GM19043 (cell line): Measurements from ENCODE around the gene RIBC2.
"Not testable (repeated sequence)": the region's sequence is repeated elsewhere in the genome, so short reads cannot be mapped to it uniquely, and the experiment has no call there.

Experiments used
- ATAC-seq: cut with Tn5 transposase; IDR thresholded peaks from one replicate; pipeline ENCODE4 v1.9.1; 2021; ENCODE audit warnings: low read depth; ENCODE audit not compliant: unreplicated experiment

RIBC2 gene, protein sequence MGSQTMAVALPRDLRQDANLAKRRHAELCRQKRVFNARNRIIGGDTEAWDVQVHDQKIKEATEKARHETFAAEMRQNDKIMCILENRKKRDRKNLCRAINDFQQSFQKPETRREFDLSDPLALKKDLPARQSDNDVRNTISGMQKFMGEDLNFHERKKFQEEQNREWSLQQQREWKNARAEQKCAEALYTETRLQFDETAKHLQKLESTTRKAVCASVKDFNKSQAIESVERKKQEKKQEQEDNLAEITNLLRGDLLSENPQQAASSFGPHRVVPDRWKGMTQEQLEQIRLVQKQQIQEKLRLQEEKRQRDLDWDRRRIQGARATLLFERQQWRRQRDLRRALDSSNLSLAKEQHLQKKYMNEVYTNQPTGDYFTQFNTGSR

DNA sequence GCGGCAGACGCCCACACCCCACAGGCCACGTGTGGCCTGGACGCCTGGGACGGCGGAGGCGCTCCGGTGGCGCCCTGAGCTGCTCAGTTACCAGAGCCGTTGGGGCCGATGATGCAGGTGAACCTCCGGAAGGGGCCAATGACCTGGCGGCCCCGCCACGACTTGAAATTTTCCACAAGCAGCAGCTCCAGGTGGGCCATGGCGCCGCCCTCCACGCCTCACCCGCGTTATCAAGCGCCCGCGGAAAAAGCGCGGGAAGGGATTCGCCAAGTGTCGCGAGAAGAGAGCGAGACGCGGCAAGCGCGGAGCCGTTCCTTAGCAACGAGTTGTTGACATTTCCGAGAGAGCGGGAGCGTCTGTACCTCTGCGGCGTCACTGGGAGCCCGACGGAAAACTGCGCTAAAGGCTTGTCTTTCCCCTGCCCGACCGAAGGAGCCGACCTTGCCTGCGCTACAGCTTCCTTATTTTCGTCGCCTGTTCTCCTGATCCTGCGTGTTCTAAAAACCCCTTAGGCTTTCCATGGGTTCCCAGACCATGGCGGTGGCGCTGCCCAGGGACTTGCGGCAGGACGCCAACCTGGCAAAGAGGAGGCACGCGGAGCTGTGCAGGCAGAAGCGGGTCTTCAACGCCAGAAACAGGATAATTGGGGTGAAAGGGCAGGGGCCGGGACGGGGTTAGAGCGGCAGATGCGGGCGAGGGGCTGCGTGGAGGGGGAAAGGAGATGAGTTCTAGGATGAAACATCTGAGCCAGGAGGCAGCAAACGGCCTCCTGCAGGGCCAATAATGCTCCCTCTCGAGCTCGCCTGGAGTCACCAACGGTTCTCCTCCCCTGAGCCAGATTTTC is at the start of gene RIBC2, which contains the start of gene SMC1B:
Gene RIBC2, plus strand, starts transcription at position 326 of the 844 bp plus-strand sequence. Its CDS starts 194 bp downstream, at position 520.
Gene SMC1B, minus strand, starts transcription at position 232 of the 844 bp plus-strand sequence. Its CDS starts 32 bp downstream, at position 200.
- ATAC-seq: no peak

DNA sequence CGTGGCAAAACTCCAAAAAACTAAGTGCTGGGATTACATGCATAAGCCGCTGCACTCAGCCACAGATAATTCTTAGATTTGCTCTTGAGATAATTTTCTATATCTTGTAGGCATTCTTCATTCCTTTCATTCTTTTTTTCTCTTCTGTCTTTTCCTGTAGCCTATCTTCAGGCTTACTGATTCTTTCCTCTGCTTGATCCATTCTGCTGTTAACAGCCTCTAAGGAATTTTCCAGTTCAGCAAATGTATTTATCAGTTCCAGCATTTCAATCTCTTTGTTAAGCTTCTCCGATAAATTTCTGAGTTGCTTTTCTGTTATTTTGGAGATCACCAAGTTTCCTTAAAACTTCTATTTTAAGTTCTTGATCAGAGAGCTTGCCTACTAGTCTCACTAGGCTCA is 46.8 kb upstream of the RIBC2 start:
- ATAC-seq: no peak

DNA sequence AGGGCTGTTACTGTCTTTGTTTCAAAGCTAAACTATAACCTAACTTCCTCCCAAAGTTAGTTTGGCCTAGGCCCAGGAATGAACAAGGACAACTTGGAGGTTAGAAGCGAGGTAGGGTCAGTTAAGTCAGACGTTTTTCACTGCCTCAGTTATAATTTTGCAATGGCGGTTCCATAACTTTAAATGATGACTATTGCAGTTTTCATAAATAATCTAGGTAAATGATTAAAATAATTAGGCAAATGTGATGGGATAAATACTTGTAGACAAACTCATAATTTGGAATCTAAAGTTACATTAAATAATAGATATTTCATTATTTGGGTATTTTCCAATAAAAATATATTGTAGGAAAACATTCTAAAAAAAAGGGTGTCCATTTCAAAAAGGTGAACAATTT is 39.9 kb upstream of the RIBC2 start:
- not testable (repeated sequence) for ATAC-seq

DNA sequence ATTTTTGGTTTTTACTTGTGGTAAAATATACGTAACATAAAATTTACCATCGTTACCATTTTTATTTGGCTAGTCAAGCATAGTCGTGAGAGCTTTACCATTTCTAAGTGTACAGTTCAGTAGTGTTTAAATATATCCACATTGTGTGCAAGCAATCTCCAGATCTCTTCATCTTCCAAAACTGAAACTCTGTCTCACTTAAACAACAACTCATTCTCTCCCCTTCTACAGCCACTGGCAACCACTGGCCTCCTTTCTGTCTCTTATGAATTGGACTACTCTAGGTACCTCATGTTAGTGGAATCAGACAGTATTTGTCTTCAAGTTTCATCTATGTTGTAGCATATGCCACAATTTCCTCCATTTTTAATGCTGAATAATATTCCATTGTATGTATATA is 37.5 kb upstream of the RIBC2 start:
- no peak for ATAC-seq

DNA sequence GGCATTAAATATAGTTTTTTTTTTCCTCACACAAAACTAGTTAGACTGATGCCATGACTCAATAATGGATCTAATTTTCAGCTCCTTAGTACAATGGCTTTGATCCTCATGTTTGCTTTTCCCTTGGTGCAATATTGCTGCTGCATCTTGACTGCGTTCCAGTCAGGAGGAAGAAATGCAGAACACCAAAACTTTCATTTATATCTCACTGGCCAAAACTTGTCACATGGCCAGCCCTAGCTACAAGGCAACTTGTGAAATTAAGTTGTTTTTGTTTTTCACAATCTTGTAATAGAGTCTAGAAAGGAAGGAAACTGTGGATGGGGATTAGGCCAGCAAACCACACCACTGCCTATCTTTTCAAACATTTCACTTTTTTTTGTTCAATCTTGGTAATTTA is 36.8 kb upstream of the RIBC2 start:
- no peak for ATAC-seq

DNA sequence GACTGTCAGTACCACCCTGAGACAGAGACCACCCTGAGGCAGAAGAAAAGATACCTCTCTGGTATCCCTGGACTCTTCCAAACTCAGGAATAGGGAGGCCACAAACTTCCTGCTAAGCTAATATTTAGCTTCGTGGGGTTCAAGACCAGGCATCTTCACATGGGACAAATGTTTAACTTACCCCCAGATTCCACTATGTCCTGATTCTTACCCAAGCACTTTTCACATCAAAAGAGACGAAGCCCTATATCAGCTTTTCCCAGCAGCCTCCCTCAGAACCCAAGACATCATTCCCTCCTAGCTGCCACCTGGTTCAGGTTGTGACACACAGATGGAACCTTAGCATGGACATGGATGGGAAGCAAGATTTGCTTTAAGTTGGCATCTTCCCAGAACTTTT is 32.1 kb upstream of the RIBC2 start:
- ATAC-seq: no peak

DNA sequence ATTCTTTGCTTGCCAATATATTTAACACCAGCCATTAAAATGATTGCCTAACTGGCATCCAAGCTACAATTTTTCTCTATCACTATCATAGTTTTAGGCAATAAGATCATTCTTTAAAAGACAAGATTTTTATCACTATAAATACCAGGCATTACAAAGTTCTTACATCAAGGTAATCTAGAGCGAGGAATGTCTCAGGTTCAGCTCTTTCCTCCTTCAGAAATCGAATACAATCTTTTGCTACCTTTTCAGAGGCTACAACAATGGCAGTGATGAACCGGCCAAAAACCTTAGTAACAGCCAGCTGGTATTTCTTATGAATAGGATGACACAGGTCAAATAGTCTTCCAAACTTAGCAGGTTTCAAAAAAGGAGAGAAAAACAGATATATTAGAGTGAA is 23.9 kb upstream of the RIBC2 start:
- no peak for ATAC-seq

DNA sequence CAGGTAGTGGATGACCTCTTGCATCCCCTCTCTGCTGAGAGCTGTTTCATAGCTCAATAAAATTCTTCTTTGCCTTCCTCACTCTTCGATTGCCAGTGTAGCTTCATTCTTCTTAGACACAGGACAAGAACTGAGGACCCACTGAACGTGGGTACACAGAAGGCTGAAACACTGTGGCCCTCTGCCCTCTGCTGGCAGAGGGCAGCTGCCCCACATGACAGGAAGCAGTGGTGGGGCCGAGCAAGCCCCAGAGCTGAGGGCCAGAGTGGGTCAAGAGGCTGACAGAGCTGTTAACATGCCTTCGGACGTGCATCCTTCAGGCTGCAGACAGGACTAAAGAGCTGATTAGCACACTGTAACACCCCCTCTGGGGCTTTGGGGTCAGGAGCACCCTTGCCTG is 15.7 kb upstream of the RIBC2 start:
- ATAC-seq: no peak

DNA sequence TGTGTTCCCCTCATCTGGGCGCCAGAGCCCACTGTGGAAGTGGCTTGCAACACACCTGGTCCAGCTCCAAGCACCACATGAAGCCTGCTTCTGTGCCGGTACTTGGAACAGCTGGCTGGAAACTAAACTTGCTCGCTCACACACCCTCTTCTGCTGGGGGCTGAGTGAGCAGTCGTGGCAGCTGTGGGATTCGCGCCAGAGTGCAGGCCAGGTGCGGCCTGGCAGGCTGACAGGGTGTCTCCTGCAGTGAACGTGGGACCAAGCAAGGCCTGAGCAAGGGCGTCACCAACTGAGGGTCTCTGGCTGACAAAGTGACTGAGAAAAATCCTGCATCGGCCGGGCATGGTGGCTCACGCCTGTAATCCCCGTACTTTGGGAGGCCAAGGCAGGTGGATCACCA is 15.3 kb upstream of the RIBC2 start:
- no peak for ATAC-seq

DNA sequence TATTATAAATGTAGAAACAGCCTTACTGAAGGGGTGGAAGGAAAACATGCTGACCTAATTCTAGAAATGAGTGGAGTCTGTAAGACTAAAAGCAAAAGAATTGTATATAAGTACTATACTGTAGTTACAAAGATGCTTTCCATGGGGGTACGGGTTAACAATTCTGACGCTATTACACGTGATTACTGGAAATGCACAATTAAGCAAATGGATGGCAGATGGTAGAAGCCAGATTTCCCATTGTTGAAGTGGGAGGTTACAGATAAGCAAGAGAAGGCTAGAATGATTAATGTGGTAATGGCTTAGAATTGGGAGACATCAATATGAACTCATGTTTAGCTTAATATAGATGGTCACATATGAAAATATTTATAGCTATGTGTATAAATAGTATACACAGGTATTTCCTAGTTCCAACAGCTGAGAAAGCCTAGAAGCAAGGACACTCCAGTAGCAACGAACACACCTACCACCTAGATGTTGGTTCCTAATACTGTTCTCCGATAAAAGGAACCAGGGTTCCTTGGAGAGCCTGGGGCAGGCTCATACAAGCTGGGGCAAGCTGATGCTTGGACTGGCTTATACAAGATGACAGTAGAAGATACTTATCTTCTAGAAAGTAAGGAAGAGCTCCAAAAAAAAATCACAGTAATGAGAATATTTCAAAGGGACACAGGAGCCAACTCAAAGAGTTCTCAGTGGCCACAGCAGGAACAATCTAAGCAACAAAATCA is 13.6 kb upstream of the RIBC2 start:
- no peak for ATAC-seq

DNA sequence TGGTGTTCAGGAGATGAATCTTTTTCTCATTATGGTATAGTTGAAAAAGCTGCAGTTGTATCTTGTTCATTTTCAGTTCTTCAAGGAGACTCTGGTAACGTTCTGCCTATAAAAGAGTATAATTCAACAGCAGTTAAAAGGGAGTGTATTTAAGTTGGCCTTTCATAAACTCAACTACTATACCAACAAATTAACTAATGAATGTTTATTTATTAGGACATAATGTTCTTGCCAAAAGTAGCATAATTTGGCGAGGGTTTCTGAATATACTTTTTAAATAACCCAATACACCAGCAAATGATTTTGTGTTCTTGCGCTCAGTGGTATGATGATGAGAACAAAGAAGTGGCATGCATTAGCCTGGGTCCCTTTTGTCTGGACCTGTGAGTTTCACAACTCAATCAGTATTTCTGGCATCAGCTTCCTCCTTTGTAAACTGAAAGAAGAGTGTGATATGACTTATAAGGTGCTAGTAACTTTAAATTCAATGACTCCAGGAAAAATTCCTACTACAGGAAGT is 11.0 kb upstream of the RIBC2 start:
- no peak for ATAC-seq

DNA sequence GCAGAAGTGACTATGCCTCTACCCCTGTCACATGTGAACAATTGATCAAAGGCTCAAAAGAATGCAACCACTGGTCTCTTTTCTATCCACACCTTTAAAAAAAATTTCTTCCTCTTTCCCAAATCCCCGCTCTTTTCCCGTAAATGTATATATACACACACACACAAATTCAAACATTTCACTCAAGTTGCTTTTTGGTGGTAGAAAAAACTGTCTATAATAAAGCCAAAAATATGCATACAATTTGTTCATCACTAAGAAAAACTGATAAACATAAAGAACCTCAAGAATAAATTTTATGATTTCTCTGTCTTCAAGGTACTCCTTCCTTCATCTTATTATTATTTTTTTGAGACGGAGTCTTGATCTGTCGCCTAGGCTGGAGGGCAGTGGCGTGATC is 5.7 kb upstream of the RIBC2 start:
- ATAC-seq: no peak

DNA sequence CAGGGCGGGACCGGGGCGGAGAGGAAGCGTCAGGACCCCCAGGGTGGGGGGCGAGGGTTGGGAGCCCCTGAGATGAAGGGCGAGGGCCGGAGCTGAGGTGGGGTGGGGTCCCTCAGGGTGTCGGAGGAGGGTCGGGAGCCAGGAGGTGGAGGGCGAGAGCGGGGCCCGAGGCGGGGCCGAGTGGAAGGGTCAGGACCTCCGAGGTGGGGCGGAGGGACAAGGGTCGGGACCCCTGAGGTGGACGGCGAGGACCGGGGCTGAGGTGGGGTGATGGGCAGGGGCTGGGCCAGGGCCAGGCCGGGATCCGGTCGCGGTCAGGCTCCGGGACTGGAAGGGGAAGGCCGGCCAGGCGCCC is 503 bp upstream of the RIBC2 start:
- no peak for ATAC-seq

DNA sequence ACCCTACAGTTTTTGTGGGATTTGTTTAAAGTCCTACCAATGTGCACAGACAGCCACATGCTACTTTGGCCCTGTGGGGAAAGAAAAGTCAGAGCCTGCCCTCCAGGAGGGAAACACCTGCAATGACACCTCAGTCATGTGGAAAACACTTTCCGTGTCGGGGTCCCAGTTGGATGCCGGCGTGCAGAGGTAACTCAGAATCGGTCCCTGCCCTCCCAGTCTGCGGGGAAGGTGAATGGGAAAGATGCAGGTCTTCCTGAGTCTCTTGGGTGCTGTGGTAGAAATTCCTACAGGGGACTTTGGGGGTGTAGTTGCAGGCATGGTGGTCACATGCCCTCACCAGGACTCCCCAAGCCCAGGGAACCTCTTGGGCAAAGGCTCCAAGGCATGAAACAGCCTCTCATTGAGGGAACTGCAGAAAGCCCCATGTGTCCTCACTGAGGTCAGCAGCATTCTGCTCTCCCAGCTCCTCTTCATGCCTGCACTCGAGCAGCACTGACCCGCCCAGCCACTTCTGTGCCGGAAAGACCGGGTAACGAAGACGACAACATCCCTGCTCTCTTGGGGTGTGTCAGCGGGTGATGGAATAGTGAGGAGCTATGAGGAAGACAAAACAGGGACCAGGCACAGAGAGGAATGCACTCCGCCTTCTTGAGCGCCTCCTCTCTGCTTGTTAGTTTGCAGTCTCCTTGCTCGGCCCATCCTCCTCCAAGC is 4.7 kb downstream of the RIBC2 start:
- ATAC-seq: no peak

DNA sequence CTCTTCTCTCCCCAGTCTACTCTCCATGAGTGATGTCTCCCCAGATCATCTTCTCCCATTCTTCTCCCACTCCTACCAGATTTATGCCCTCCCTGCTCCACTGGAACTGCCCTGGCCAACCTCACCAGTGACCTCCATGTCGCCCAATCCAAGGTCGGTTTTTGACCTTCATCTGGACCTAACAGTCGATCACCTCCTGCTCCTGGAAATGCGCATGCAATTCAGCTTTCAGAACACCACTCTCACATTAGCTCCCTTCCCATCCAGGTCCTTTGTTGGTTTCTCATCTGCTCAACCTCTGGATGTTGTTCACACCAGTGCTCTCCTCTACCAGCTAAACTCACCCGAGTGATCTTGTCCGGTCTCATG is 5.3 kb downstream of the RIBC2 start:
- ATAC-seq: no peak

DNA sequence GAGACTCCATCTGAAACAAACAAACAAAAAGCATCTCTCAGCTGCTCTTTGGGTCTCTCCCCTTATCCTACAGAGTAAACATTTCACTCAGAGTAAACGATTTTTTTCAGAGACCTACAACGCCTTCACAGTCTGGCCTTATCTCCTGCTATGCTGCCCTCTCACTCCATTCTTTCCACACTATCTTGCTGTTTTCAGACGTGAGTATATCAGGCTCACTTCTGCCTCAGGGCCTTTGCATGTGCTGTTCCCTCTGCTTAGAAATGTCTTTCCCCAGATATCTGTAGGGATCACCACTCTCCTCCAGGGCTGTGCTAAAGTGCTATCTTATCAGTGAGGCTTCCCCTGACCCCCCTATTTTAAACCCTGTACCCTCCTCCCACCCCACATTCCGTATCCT is 6.5 kb downstream of the RIBC2 start:
- no peak for ATAC-seq

DNA sequence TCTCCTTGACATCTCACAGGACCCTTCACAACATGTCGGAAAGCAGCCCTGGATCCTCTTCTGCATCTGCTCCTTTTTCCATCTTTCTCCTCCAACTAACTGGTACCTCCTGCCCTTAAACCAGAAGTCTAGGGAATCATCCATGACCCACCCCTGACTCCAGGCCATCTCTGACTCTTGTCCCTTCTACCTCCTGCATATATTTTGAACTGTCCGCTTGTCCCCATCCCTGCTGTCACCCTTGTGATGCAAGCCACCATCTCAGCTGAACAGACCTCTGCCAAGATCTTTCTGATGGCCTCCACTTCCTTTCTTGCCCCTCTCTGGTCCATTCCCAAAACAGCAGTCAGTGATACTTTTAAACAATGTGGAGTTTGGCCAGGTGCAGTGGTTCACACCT is 7.0 kb downstream of the RIBC2 start:
- no peak for ATAC-seq

DNA sequence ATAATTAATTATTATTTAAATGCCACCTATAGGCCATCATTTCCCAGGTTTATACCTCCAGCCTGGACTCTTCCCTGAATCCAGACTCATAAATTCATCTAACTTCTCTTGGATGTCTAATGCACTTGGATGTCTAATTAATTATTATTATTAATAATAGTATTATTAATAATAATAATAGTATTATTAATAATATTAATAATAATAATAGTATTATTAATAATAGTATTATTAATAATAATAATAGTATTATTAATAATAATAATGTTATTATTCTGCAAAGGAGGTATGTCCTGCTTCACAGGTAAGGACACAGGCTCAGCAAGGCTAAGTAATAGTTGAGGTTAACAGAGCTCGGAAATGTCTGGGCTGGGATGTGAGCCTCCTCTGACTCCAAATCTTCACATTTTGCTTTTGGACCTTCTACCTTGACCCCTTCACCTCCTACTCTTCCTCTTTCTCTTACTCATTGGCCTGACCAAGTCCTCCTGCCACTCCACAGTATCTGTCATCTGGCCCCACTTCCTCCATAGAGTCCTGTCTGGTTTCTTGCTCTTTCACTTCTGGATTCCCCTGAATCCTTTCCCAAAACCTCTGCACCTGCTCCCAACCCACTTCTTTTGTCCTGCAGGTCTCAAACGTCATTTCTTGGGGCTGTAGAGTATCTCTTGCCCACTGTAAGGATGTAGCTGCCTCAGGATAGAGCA is 8.0 kb downstream of the RIBC2 start:
- ATAC-seq: no peak

DNA sequence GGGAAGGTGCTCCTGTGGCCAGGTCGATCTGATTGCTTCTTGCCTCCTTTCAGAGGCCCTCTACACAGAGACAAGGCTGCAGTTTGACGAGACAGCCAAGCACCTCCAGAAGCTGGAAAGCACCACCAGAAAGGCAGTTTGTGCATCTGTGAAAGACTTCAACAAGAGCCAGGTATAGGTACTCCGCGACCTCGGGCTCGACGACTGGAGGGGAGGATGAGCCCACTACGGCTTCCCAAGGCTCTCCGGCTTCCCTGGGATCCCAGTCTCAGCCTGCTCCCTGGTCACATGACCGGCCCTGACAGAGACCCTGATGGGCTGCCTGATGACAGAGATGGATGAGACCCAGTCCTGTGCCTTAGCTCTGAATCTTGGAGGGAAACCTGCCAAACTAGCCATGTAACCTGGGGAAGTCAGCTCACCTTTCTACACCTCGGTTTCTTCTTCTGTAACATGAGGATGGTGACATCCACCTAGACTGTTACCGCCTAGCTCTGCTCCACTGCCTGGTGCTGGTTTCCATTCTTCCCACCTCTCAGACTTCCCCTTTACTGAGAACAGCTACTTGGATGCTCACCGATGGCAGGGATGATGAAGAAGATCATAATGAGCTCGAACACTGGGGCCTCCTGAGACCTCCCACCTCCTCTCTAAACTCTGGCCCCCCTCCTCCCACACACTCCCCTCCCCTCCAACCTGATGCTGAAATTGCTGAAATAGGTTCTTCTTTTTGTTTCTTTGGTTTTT is 8.9 kb downstream of the RIBC2 start:
- no peak for ATAC-seq
